K562 (cell line): ENCODE results near the gene OXLD1. TPM values are rescaled to one million over a fixed set of nuclear protein-coding genes. Genes with fewer than 3 reads are reported as not detected.

Experiments
- CCNT2 ChIP-seq: IDR thresholded peaks from 2 replicates; pipeline ENCODE4 v1.6.1; 2011; ENCODE audit warnings: borderline replicate concordance, low read depth, mild to moderate bottlenecking, moderate library complexity, mixed read lengths, low read length; ENCODE audit not compliant: insufficient read length; ENCODE audit errors: extremely low read depth
- CHAMP1 ChIP-seq: fragments of 450-650 bp; IDR thresholded peaks from 2 replicates; pipeline ENCODE4 v1.6.1; 2016; ENCODE audit warnings: mild to moderate bottlenecking
- EWSR1 ChIP-seq: fragments of 450-650 bp; IDR thresholded peaks from 2 replicates; pipeline ENCODE4 v1.6.1; 2018; ENCODE audit warnings: borderline replicate concordance, mild to moderate bottlenecking, low read depth, moderate library complexity; ENCODE audit not compliant: partially characterized antibody
- HMGN3 ChIP-seq: IDR thresholded peaks from 2 replicates; pipeline ENCODE4 v1.6.1; 2011; ENCODE audit warnings: borderline replicate concordance, low read depth, mild to moderate bottlenecking, mixed read lengths, low read length; ENCODE audit not compliant: insufficient read length; ENCODE audit errors: extremely low read depth
- IRF9 ChIP-seq: fragments of 450-650 bp; IDR thresholded peaks from 2 replicates; pipeline ENCODE4 v1.6.1; 2016; ENCODE audit warnings: missing biosample characterization, missing genetic modification characterization
- KLF10 ChIP-seq: fragments of 250-450 bp; sonication (Bioruptor Pico); IDR thresholded peaks from 2 replicates; pipeline ENCODE4 v1.6.1; 2021; ENCODE audit warnings: matching md5 sums
- MAFF ChIP-seq: IDR thresholded peaks from 2 replicates; pipeline ENCODE4 v1.6.1; 2012; ENCODE audit warnings: low read length, improper control_type of control experiment
- PBX2 ChIP-seq, 2 experiments: IDR thresholded peaks in 1 of 2; conservative IDR thresholded peaks in 1 of 2; 2 replicates each; pipeline ENCODE4 v1.6.1; 2016; ENCODE audit warnings: low read depth in 2 of 2, mild to moderate bottlenecking in 1 of 2, missing compliant biosample characterization in 1 of 2, missing genetic modification characterization in 1 of 2, moderate library complexity in 1 of 2
- POLR2H ChIP-seq: IDR thresholded peaks from 2 replicates; pipeline ENCODE4 v1.6.1; 2016; ENCODE audit warnings: missing genetic modification characterization, low read depth, mild to moderate bottlenecking, control low read depth, missing compliant biosample characterization, moderate library complexity
- PTRF ChIP-seq: fragments of 450-650 bp; IDR thresholded peaks from 2 replicates; pipeline ENCODE4 v1.6.1; 2016; ENCODE audit warnings: mild to moderate bottlenecking, missing genetic modification characterization, missing compliant biosample characterization
- TEAD4 ChIP-seq, 2 experiments: sonication (generic) in 1 of 2; formaldehyde crosslinking in 1 of 2; IDR thresholded peaks; 2 replicates each; pipeline versions ENCODE4 v1.6.1 to v1.8.0; 2012 to 2022; ENCODE audit warnings: borderline replicate concordance in 1 of 2, inconsistent platforms in 1 of 2, low read length in 1 of 2, mild to moderate bottlenecking in 1 of 2, missing genetic modification reagents in 1 of 2
- ZNF3 ChIP-seq: fragments of 250-450 bp; sonication (Bioruptor Pico); IDR thresholded peaks from 2 replicates; pipeline ENCODE4 v1.5.0; 2021; ENCODE audit warnings: mild to moderate bottlenecking, moderate library complexity
- polyA plus RNA-seq, 8 experiments: library from polyadenylated mRNA; depleted of rRNA in 4 of 8; stranded (reverse) in 5 of 8; unstranded in 3 of 8; fragments of >200 nt; fragmentation: Nextera tagmentation in 2 of 8; fragmentation: Illumina TruSeq in 1 of 8; extraction: Ambion mirVana in 2 of 8; extraction: Trizol in 1 of 8; gene quantifications; 2 replicates each; pipeline versions ENCODE4 v1.2.1 to v1.2.3, GENCODE V29; 2011 to 2014; ENCODE audit warnings: inconsistent platforms in 1 of 8, missing spikeins in 1 of 8
- total RNA-seq, 7 experiments: library from RNA; depleted of rRNA in 6 of 7; stranded (reverse); fragments of >200 nt in 6 of 7; fragmentation: Illumina TruSeq in 2 of 7; extraction: Trizol in 2 of 7; gene quantifications; 2 replicates each; pipeline versions ENCODE4 v1.2.1 to v1.2.3, GENCODE V29; 2011 to 2021; ENCODE audit warnings: low replicate concordance in 1 of 7
- TF ChIP-seq, protein P1 (sequence below): sonication (generic); formaldehyde crosslinking; IDR thresholded peaks from 2 replicates; pipeline ENCODE4 v1.8.0; 2022; ENCODE audit warnings: mild to moderate bottlenecking, missing genetic modification reagents
- TF ChIP-seq, protein P2 (sequence below): fragments of 450-650 bp; IDR thresholded peaks from 2 replicates; pipeline ENCODE4 v1.6.1; 2018; ENCODE audit not compliant: partially characterized antibody

The OXLD1 gene
- total and polyA plus RNA-seq, 9 of the 15 experiments (the other 6 are each of a cell fraction or from before 2014, with no cell fraction given): 4.4 to 115 (median 29.3) TPM

GRCh38 chr17:81636505-81637288 lies 29.7 kb downstream of the OXLD1 start, which contains the start of the genes NPLOC4 and TSPAN10 (continued):
- TF ChIP-seq EWSR1: no peak
- TF ChIP-seq POLR2H (tag): no peak
- TF ChIP-seq HMGN3: peak; percentile 72
- TF ChIP-seq PTRF: no peak
- TF ChIP-seq TEAD4 (IDR thresholded peaks at IDR 0.05; ENCODE audit: low read length): peak; percentile 1
- no peak for TF ChIP-seq TEAD4 (CRISPR knock-in tag; IDR thresholded peaks at IDR 0.05; ENCODE audit: borderline replicate concordance)
- no peak for TF ChIP-seq IRF9 (tag)
- no peak for TF ChIP-seq ZNF3
- TF ChIP-seq, protein P1, sequence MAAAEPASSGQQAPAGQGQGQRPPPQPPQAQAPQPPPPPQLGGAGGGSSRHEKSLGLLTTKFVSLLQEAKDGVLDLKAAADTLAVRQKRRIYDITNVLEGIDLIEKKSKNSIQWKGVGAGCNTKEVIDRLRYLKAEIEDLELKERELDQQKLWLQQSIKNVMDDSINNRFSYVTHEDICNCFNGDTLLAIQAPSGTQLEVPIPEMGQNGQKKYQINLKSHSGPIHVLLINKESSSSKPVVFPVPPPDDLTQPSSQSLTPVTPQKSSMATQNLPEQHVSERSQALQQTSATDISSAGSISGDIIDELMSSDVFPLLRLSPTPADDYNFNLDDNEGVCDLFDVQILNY: no peak
- no peak for TF ChIP-seq KLF10 (CRISPR knock-in tag)
- TF ChIP-seq PBX2 (CRISPR knock-in tag; IDR thresholded peaks at IDR 0.05; ENCODE audit: low read depth): no peak
- no peak for TF ChIP-seq PBX2 (tag; conservative IDR thresholded peaks at IDR 0.05; ENCODE audit: low read depth)
- peak; percentile 90 for TF ChIP-seq CCNT2
- no peak; the same call in 1 of the 2 replicates for TF ChIP-seq MAFF
- TF ChIP-seq, protein P2, sequence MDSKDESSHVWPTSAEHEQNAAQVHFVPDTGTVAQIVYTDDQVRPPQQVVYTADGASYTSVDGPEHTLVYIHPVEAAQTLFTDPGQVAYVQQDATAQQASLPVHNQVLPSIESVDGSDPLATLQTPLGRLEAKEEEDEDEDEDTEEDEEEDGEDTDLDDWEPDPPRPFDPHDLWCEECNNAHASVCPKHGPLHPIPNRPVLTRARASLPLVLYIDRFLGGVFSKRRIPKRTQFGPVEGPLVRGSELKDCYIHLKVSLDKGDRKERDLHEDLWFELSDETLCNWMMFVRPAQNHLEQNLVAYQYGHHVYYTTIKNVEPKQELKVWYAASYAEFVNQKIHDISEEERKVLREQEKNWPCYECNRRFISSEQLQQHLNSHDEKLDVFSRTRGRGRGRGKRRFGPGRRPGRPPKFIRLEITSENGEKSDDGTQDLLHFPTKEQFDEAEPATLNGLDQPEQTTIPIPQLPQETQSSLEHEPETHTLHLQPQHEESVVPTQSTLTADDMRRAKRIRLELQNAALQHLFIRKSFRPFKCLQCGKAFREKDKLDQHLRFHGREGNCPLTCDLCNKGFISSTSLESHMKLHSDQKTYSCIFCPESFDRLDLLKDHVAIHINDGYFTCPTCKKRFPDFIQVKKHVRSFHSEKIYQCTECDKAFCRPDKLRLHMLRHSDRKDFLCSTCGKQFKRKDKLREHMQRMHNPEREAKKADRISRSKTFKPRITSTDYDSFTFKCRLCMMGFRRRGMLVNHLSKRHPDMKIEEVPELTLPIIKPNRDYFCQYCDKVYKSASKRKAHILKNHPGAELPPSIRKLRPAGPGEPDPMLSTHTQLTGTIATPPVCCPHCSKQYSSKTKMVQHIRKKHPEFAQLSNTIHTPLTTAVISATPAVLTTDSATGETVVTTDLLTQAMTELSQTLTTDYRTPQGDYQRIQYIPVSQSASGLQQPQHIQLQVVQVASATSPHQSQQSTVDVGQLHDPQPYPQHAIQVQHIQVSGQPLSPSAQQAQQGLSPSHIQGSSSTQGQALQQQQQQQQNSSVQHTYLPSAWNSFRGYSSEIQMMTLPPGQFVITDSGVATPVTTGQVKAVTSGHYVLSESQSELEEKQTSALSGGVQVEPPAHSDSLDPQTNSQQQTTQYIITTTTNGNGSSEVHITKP: no peak
- no peak for TF ChIP-seq CHAMP1
